WTC11 (cell line): ENCODE results near the gene TMEM205. TPM values are rescaled to one million over a fixed set of nuclear protein-coding genes. Genes with fewer than 3 reads are reported as not detected.

ENCODE experiments used
- ATAC-seq: fragments of 200-7000 bp; cut with Tn5 transposase; 2 replicates; pipeline ENCODE4 v1.10.0; 2021; ENCODE audit warnings: mild to moderate bottlenecking, moderate library complexity
- CTCF ChIA-PET: fragments of 300-600 bp; sonication (Branson Sonifier 250); formaldehyde crosslinking; loops from one replicate; lab custom pipeline; 2021; ENCODE audit warnings: antibody characterized with exemption; lab: Charles Lee
- POLR2A ChIA-PET: fragments of 350-600 bp; sonication (Branson Sonifier 250); formaldehyde crosslinking; loops from one replicate; lab custom pipeline; 2021; ENCODE audit warnings: antibody characterized with exemption; lab: Charles Lee
- DNase-seq: peaks from one replicate; pipeline ENCODE4 v3.0.0; 2021; ENCODE audit warnings: low spot score
- H3K27ac Mint-ChIP-seq: 2 replicates; pipeline ENCODE4 v1.8.0; 2021; ENCODE audit warnings: mixed read lengths
- H3K27me3 Mint-ChIP-seq: 2 replicates; pipeline ENCODE4 v1.8.0; 2021; ENCODE audit warnings: low read depth, mild to moderate bottlenecking, moderate library complexity, mixed read lengths
- H3K36me3 Mint-ChIP-seq: 2 replicates; pipeline ENCODE4 v1.8.0; 2021; ENCODE audit warnings: mixed read lengths
- H3K4me1 Mint-ChIP-seq: 2 replicates; pipeline ENCODE4 v1.8.0; 2022; ENCODE audit warnings: mixed read lengths
- H3K4me3 Mint-ChIP-seq: 2 replicates; pipeline ENCODE4 v1.8.0; 2021; ENCODE audit warnings: mild to moderate bottlenecking, moderate library complexity, mixed read lengths
- H3K9me3 Mint-ChIP-seq: 2 replicates; pipeline ENCODE4 v1.8.0; 2021; ENCODE audit warnings: mixed read lengths
- ARID4B ChIP-seq: sonication (generic); formaldehyde crosslinking; IDR thresholded peaks from 2 replicates; pipeline ENCODE4 v1.8.0; 2023; ENCODE audit warnings: missing genetic modification reagents, mild to moderate bottlenecking, borderline replicate concordance
- CDX4 ChIP-seq: fragments of 250-450 bp; sonication (Bioruptor Pico); IDR thresholded peaks from 2 replicates; pipeline ENCODE4 v1.9.0; 2021; ENCODE audit warnings: moderate library complexity, mild to moderate bottlenecking, inconsistent platforms, borderline replicate concordance
- FOXP4 ChIP-seq: sonication (generic); formaldehyde crosslinking; IDR thresholded peaks from 2 replicates; pipeline ENCODE4 v1.8.0; 2022; ENCODE audit warnings: mild to moderate bottlenecking, missing genetic modification reagents
- IRF1 ChIP-seq: sonication (generic); formaldehyde crosslinking; IDR thresholded peaks from 2 replicates; pipeline ENCODE4 v1.8.0; 2023; ENCODE audit warnings: missing genetic modification reagents
- JUN ChIP-seq: sonication (generic); formaldehyde crosslinking; IDR thresholded peaks from 2 replicates; pipeline ENCODE4 v1.8.0; 2023; ENCODE audit warnings: mild to moderate bottlenecking, missing genetic modification reagents
- NFATC4 ChIP-seq: fragments of 250-450 bp; sonication (Bioruptor Pico); IDR thresholded peaks from 2 replicates; pipeline ENCODE4 v1.9.0; 2021; ENCODE audit warnings: mild to moderate bottlenecking
- NFE2L1 ChIP-seq: sonication (generic); formaldehyde crosslinking; IDR thresholded peaks from 2 replicates; pipeline ENCODE4 v1.8.1; 2023; ENCODE audit warnings: missing genetic modification reagents
- NR3C1 ChIP-seq: sonication (generic); formaldehyde crosslinking; conservative IDR thresholded peaks from 2 replicates; pipeline ENCODE4 v1.8.1; 2023; ENCODE audit warnings: low read depth, mild to moderate bottlenecking, missing genetic modification reagents
- STAT6 ChIP-seq: sonication (generic); formaldehyde crosslinking; conservative IDR thresholded peaks from 2 replicates; pipeline ENCODE4 v1.8.1; 2023; ENCODE audit warnings: mild to moderate bottlenecking, low read depth, missing genetic modification reagents, moderate library complexity
- ZNF121 ChIP-seq: sonication (generic); formaldehyde crosslinking; IDR thresholded peaks from 2 replicates; pipeline ENCODE4 v1.8.0; 2023; ENCODE audit warnings: missing genetic modification reagents
- total RNA-seq: library from RNA; stranded (reverse); gene quantifications from 3 replicates; pipeline ENCODE4 v1.2.3, GENCODE V29; 2021
- TF ChIP-seq, protein P1 (sequence below): sonication (generic); formaldehyde crosslinking; IDR thresholded peaks from 2 replicates; pipeline ENCODE4 v1.8.1; 2022; ENCODE audit warnings: mild to moderate bottlenecking, missing genetic modification reagents, moderate library complexity, borderline replicate concordance
- TF ChIP-seq, protein P2 (sequence below): fragments of 250-450 bp; sonication (Bioruptor Pico); IDR thresholded peaks from 2 replicates; pipeline ENCODE4 v2.1.2; 2022; ENCODE audit warnings: mild to moderate bottlenecking, moderate library complexity
- TF ChIP-seq, protein P3 (sequence below): sonication (generic); formaldehyde crosslinking; IDR thresholded peaks from 2 replicates; pipeline ENCODE4 v1.8.1; 2023; ENCODE audit warnings: mild to moderate bottlenecking, missing genetic modification reagents

The TMEM205 gene
- total RNA-seq, 1 experiment from 2014 or later, result 69.9 TPM

DNA sequence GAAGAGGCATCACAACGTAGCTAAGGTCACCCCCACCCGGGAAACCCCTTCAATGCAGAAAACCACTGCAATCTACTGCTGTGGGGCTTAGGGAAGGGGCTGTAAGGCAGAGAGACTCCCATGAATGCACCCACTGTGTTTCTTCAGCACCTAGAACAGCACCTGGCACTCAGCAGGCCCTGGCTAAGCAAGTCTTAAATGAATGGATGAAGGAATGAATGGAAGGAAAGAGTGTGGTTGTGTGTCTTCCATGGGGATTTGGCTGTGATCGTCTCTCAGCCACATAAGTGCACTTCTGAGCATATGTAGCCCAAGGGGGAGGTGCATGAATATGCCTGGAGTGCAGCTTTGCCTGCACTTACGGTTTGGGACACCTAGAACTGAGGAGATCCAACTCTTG, 3.1 kb upstream of the TMEM205 start (continued):
- TF ChIP-seq ARID4B (CRISPR knock-in tag) (no peak), NR3C1 (CRISPR knock-in tag) (no peak), NFE2L1 (CRISPR knock-in tag) (no peak)
- TF ChIP-seq, protein P1, sequence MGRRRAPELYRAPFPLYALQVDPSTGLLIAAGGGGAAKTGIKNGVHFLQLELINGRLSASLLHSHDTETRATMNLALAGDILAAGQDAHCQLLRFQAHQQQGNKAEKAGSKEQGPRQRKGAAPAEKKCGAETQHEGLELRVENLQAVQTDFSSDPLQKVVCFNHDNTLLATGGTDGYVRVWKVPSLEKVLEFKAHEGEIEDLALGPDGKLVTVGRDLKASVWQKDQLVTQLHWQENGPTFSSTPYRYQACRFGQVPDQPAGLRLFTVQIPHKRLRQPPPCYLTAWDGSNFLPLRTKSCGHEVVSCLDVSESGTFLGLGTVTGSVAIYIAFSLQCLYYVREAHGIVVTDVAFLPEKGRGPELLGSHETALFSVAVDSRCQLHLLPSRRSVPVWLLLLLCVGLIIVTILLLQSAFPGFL (CRISPR knock-in tag), result no peak

GRCh38 chr19:11347546-11348039, 1.5 kb upstream of the TMEM205 start:
- H3K27ac Mint-ChIP-seq, result peak overlapping the region; percentile 87
- DNase-seq, result no peak
- H3K4me1 Mint-ChIP-seq, result peaks cover 26% of the 10 kb centered on the region
- CTCF ChIA-PET, result interaction anchor here (1.5 to 3.0 kb wide), 3 partner anchors 14 to 54 kb away, joined by 4 to 37 read pairs (median 20); partner anchors contain the start of gene EPOR
- ATAC-seq, result no peak
- H3K27me3 Mint-ChIP-seq, result peaks cover 30% of the 10 kb centered on the region
- H3K4me3 Mint-ChIP-seq, result peak overlapping the region; percentile 95
- POLR2A ChIA-PET, result no interaction called here
- H3K9me3 Mint-ChIP-seq, result peaks cover 10% of the 10 kb centered on the region
- H3K36me3 Mint-ChIP-seq, result peaks cover 5% of the 10 kb centered on the region; the same call in 1 of the 2 replicates
- TF ChIP-seq STAT6 (CRISPR knock-in tag) (no peak), JUN (CRISPR knock-in tag) (no peak), FOXP4 (CRISPR knock-in tag) (no peak), CDX4 (CRISPR knock-in tag) (no peak), IRF1 (no peak), NFATC4 (CRISPR knock-in tag) (no peak), ZNF121 (no peak), ARID4B (CRISPR knock-in tag) (no peak)
- TF ChIP-seq, protein P2, sequence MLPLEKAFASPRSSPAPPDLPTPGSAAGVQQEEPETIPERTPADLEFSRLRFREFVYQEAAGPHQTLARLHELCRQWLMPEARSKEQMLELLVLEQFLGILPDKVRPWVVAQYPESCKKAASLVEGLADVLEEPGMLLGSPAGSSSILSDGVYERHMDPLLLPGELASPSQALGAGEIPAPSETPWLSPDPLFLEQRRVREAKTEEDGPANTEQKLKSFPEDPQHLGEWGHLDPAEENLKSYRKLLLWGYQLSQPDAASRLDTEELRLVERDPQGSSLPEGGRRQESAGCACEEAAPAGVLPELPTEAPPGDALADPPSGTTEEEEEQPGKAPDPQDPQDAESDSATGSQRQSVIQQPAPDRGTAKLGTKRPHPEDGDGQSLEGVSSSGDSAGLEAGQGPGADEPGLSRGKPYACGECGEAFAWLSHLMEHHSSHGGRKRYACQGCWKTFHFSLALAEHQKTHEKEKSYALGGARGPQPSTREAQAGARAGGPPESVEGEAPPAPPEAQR, result no peak
- TF ChIP-seq, protein P3, sequence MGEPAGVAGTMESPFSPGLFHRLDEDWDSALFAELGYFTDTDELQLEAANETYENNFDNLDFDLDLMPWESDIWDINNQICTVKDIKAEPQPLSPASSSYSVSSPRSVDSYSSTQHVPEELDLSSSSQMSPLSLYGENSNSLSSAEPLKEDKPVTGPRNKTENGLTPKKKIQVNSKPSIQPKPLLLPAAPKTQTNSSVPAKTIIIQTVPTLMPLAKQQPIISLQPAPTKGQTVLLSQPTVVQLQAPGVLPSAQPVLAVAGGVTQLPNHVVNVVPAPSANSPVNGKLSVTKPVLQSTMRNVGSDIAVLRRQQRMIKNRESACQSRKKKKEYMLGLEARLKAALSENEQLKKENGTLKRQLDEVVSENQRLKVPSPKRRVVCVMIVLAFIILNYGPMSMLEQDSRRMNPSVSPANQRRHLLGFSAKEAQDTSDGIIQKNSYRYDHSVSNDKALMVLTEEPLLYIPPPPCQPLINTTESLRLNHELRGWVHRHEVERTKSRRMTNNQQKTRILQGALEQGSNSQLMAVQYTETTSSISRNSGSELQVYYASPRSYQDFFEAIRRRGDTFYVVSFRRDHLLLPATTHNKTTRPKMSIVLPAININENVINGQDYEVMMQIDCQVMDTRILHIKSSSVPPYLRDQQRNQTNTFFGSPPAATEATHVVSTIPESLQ (CRISPR knock-in tag), result no peak
